T-cell (primary cell): ENCODE data around the gene GCN1. TPM values are rescaled to one million over a fixed set of nuclear protein-coding genes. Genes with fewer than 3 reads are reported as not detected.

Experiments
- ATAC-seq, 4 experiments: fragments of 200-7000 bp in 3 of 4; fragments of 150-1000 bp in 1 of 4; cut with Tn5 transposase; replicated peaks in 1 of 4; 1 replicate in 3 of 4; 2 replicates in 1 of 4; pipeline ENCODE4 v1.10.0; 2021; ENCODE audit warnings: moderate library complexity in 3 of 4, mild to moderate bottlenecking in 2 of 4, moderate number of reproducible peaks in 1 of 4
- CTCF ChIA-PET, 2 donors: fragments of 300-600 bp; sonication (Branson Sonifier 250); formaldehyde crosslinking; loops; one replicate each; lab custom pipeline; 2022; ENCODE audit warnings: antibody characterized with exemption in 2 of 2; lab: Charles Lee
- POLR2A ChIA-PET, 2 donors: fragments of 300-600 bp; sonication (Branson Sonifier 250); formaldehyde crosslinking; loops; one replicate each; lab custom pipeline; 2022; ENCODE audit warnings: antibody characterized with exemption in 2 of 2; lab: Charles Lee
- DNase-seq, 35 experiments: peaks; one replicate each; pipeline versions ENCODE4 v3.0.0 to v3.0.0-alpha.2; 2013 to 2023
- H3K27ac ChIP-seq: one replicate; pipeline ENCODE4 v1.5.1; 2013; ENCODE audit warnings: low read length
- H3K27me3 ChIP-seq, 2 experiments: replicated peaks in 1 of 2; 1 replicate in 1 of 2; 2 replicates in 1 of 2; pipeline versions ENCODE4 v1.6.1 to v1.7.0; 2013; ENCODE audit warnings: low read length in 1 of 2, mixed read lengths in 1 of 2; ENCODE audit not compliant: control insufficient read depth in 2 of 2, insufficient read depth in 2 of 2; ENCODE audit errors: extremely low read depth in 1 of 2
- H3K36me3 ChIP-seq, 2 donors: 1 replicate in 1 of 2; 2 replicates in 1 of 2; pipeline versions ENCODE4 v1.6.1 to v1.7.0; 2013; ENCODE audit warnings: low read length in 1 of 2; ENCODE audit not compliant: control insufficient read depth in 2 of 2, insufficient read depth in 1 of 2; ENCODE audit errors: extremely low read depth in 1 of 2
- H3K4me1 ChIP-seq, 2 experiments: 1 replicate in 1 of 2; 2 replicates in 1 of 2; pipeline versions ENCODE4 v1.6.1 to v1.7.0; 2013; ENCODE audit warnings: low read length in 2 of 2, mixed read lengths in 1 of 2; ENCODE audit not compliant: insufficient read depth in 2 of 2, control insufficient read depth in 1 of 2; ENCODE audit errors: extremely low read depth in 1 of 2
- H3K4me3 ChIP-seq, 2 donors: 1 replicate in 1 of 2; 2 replicates in 1 of 2; pipeline versions ENCODE4 v1.5.1 to v1.7.0; 2013; ENCODE audit warnings: mild to moderate bottlenecking in 2 of 2, low read length in 1 of 2, moderate library complexity in 1 of 2; ENCODE audit not compliant: control insufficient read depth in 1 of 2; ENCODE audit errors: extremely low read depth in 1 of 2
- H3K9me3 ChIP-seq: 2 replicates; pipeline ENCODE4 v1.7.0; 2013
- H3K27ac Mint-ChIP-seq, 2 donors: one replicate each; pipeline ENCODE4 v1.8.0; 2020 to 2021; ENCODE audit warnings: mild to moderate bottlenecking in 2 of 2, mixed read lengths in 2 of 2
- H3K27me3 Mint-ChIP-seq, 2 donors: one replicate each; pipeline ENCODE4 v1.8.0; 2021 to 2022; ENCODE audit warnings: mixed read lengths in 2 of 2
- H3K36me3 Mint-ChIP-seq: one replicate; pipeline ENCODE4 v1.8.0; 2021; ENCODE audit warnings: mixed read lengths
- H3K4me1 Mint-ChIP-seq, 3 donors: one replicate each; pipeline ENCODE4 v1.8.0; 2020 to 2022; ENCODE audit warnings: mixed read lengths in 3 of 3, mild to moderate bottlenecking in 1 of 3
- H3K4me3 Mint-ChIP-seq, 3 donors: one replicate each; pipeline ENCODE4 v1.8.0; 2020 to 2022; ENCODE audit warnings: mild to moderate bottlenecking in 3 of 3, mixed read lengths in 3 of 3, moderate library complexity in 3 of 3
- H3K9me3 Mint-ChIP-seq, 3 donors: one replicate each; pipeline ENCODE4 v1.8.0; 2020 to 2022; ENCODE audit warnings: mixed read lengths in 3 of 3
- WGBS: methylation state at CpG from one replicate; pipeline ENCODE4 v1.1.5; 2013; ENCODE audit warnings: missing lambda C conversion rate; ENCODE audit not compliant: insufficient coverage; 5-methylcytosine and 5-hydroxymethylcytosine counted together
- total RNA-seq, 35 experiments: library from RNA in 6 of 35; stranded (reverse) in 6 of 35; fragments of 120-200 nt in 1 of 35; gene quantifications; one replicate each; pipeline versions ENCODE4 v1.2.1 to v1.2.4 and lab custom pipeline; 2013 to 2026

Gene GCN1
- total RNA-seq, 5 donors from 2014 or later (not counting 1 experiment from before 2014, with no cell fraction given) = 139 to 171 (median 161) TPM

DNA sequence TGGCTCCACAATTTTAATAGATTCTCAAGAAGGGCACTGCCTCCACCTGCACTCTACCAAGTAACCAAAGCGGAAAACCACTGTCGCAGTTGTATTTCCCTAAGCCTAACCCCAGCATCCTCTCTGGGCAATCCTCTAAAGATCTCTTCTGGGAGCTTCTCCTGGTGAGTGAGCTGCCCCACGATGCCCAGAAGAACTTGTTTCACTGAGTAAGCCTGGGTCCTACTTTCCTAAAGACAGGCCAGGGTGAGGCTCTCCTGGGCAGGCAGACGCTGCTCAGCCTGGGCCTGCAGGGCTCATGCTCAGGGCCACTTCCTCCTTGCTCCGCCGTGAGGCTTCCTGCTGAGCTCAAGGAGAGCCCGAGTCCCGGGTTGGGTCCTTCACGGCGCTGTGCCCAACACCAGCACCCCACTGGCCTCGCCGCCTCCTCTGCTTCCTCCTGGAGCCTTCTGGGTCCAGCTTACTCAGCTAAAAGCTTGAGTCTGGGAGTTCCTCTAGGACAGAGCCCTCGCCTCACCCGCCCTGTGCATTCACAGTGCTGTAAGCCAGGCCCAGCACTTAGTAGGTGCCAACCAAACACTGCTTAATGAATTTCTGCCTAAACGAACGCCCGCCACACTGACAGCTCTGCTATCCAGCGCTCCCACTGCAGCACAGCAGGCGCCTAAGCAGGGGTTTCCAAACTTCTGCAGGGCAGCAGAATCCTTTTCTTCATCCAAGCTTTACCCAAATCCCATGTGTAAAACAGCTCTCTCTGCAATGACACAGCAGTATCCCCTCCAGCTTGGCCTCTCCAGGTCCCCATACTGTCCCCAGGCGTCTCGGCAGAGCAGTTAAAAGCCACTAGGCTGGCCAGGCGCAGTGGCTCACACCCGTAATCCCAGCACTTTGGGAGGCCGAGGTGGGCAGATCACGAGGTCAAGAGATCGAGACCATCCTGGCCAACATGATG, 83.7 kb downstream of the GCN1 start:
- DNase-seq (peak in 34 of 35 experiments; percentile 25 to 66 (median 39)), ATAC-seq (peak; percentile 82 to 91 (median 86))
- Mint-ChIP-seq H3K36me3 (peaks cover 34% of the 10 kb centered on the region), H3K9me3 (no peaks in the 10 kb centered on the region), H3K27ac (peak overlapping the region; percentile 83 to 87), H3K27me3 (no peaks in the 10 kb centered on the region), H3K4me3 (peak overlapping the region; percentile 44 to 80 (median 67)), H3K4me1 (peaks cover 71 to 79% (median 75%) of the 10 kb centered on the region in 3 donors)
- no peaks in the 10 kb centered on the region for H3K27me3 ChIP-seq
- H3K9me3 ChIP-seq = no peaks in the 10 kb centered on the region
- CTCF ChIA-PET = interaction anchor here in 1 of 2 donors (0.5 to 1.7 kb wide), 2 partner anchors 24 to 25 kb away, joined by 3 to 12 read pairs; no protein-coding TSS in a partner anchor
- POLR2A ChIA-PET = interaction anchor here (0.5 to 1.4 kb wide), 5 partner anchors 13 to 775 kb away, joined by 3 to 4 read pairs (median 3); partner anchors contain the start of gene RPLP0 (in 1 of the 2)
- 27% methylated on average over 25 of the region's 26 CpGs for WGBS
- peak overlapping the region; percentile 60 for H3K27ac ChIP-seq
- H3K4me3 ChIP-seq = peak overlapping the region; percentile 35
- H3K36me3 ChIP-seq = peaks cover 7 to 26% of the 10 kb centered on the region in 2 donors
- H3K4me1 ChIP-seq = peaks cover 34 to 71% of the 10 kb centered on the region in 2 experiments

DNA sequence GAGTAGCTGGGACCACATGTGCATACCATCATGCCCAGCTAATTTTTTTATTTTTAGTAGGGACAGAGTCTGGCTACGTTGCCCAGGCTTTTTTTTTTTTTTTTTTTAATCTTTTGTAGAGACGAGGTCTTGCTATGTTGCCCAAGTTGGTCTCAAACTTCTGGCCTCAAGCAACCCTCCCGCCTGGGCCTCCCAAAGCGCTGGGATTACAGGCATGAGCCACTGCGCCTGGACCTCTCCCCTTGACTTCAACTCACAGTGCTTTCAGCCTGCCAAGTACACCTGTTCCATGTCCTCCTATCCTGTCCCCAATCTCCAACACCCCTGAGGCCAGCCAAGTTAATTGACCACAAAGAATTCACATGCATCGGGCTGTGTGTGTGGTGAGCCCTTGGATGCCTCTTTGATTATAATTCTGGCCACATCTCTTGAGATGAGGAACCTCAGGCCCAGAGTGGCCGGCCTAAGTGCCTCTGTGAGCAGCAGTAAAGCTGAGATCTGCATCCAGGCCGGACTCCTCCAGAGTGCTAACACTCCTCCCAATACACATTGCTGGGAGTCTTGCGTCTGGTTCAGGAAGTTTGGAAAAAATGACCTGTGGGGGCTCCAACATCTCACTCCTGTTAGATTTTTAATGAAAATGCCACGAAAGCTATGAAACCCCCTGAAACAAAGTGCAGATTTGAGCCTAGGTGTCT, 84.8 kb downstream of the GCN1 start:
- WGBS = 99% methylated on average over 8 of the region's 10 CpGs
- POLR2A ChIA-PET = interaction anchor here in 1 of 2 donors (0.6 kb wide), 1 partner anchor 14 kb away, joined by 3 read pairs; no protein-coding TSS in a partner anchor
- no peaks in the 10 kb centered on the region for H3K27me3 ChIP-seq
- ATAC-seq = no peak
- Mint-ChIP-seq H3K4me3 (peak overlapping the region in 1 of 3 donors; percentile 80), H3K27me3 (no peaks in the 10 kb centered on the region), H3K9me3 (no peaks in the 10 kb centered on the region), H3K27ac (no peak overlapping the region), H3K36me3 (peaks cover 32% of the 10 kb centered on the region), H3K4me1 (peaks cover 66 to 74% (median 70%) of the 10 kb centered on the region in 3 donors)
- no peak for DNase-seq
- H3K36me3 ChIP-seq = peaks cover 11 to 34% of the 10 kb centered on the region in 2 donors
- CTCF ChIA-PET = interaction anchor here (0.6 to 1.7 kb wide), 4 partner anchors 9 to 702 kb away, joined by 3 to 12 read pairs (median 4); no protein-coding TSS in a partner anchor
- H3K4me1 ChIP-seq = peaks cover 23 to 60% of the 10 kb centered on the region in 2 experiments
- H3K27ac ChIP-seq = no peak overlapping the region
- H3K4me3 ChIP-seq = no peak overlapping the region
- no peaks in the 10 kb centered on the region for H3K9me3 ChIP-seq

- POLR2A ChIA-PET = no interaction called here
These were observed 88.4 kb downstream of the GCN1 start for GRCh38 chr12:120106151-120106550.

DNA sequence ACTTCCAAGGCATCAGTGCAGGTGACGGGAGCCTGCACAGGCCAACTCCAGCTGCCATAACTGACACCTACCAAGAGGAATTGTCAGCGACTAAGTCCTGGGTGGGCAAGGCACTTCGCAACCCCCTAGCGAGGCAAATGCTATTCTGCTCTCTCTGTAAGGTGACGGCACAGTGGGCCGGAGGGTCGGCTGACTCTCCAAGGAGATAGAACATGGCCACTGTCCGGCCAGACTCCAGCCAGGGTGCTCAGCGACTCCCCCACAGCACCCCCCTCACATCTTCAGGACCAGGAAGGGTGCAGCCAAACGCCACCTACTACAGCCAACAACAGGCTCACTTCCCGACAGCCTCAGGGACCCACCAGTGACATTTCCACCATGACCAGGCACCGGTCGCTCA, 91.1 kb downstream of the GCN1 start:
- DNase-seq (no peak), ATAC-seq (no peak)
- no peaks in the 10 kb centered on the region for H3K9me3 ChIP-seq
- Mint-ChIP-seq H3K4me3 (no peak overlapping the region), H3K9me3 (no peaks in the 10 kb centered on the region), H3K27me3 (no peaks in the 10 kb centered on the region), H3K4me1 (peaks cover 23 to 49% (median 47%) of the 10 kb centered on the region in 3 donors), H3K36me3 (peaks cover 28% of the 10 kb centered on the region), H3K27ac (no peak overlapping the region)
- H3K4me3 ChIP-seq = no peak overlapping the region
- no peak overlapping the region for H3K27ac ChIP-seq
- ChIA-PET POLR2A (no interaction called here), CTCF (no interaction called here)
- peaks cover 26 to 83% of the 10 kb centered on the region in 2 donors for H3K36me3 ChIP-seq
- no peaks in the 10 kb centered on the region for H3K27me3 ChIP-seq
- H3K4me1 ChIP-seq = peaks cover 4 to 44% of the 10 kb centered on the region in 2 experiments
- WGBS = 94% methylated on average over 13 of the region's 13 CpGs

More at GRCh38 chr12:120106151-120106550, 88.4 kb downstream of the GCN1 start:
- Mint-ChIP-seq H3K4me1 (peaks cover 44 to 62% (median 61%) of the 10 kb centered on the region in 3 donors), H3K27ac (peak overlapping the region in 1 of 2 donors; percentile 16), H3K9me3 (no peaks in the 10 kb centered on the region), H3K27me3 (no peaks in the 10 kb centered on the region), H3K36me3 (peaks cover 31% of the 10 kb centered on the region), H3K4me3 (no peak overlapping the region)
- Histone ChIP-seq H3K4me1 (peaks cover 16 to 56% of the 10 kb centered on the region in 2 experiments), H3K27me3 (no peaks in the 10 kb centered on the region), H3K36me3 (peaks cover 21 to 57% of the 10 kb centered on the region in 2 donors), H3K4me3 (no peak overlapping the region), H3K27ac (no peak overlapping the region), H3K9me3 (no peaks in the 10 kb centered on the region)
- no peak for ATAC-seq
- DNase-seq = no peak
- CTCF ChIA-PET = no interaction called here
- WGBS = no CpG with 5 or more reads among the region's 1 CpG

GRCh38 chr12:120103044-120103338, 91.5 kb downstream of the GCN1 start:
- Mint-ChIP-seq H3K36me3 (peaks cover 24% of the 10 kb centered on the region), H3K27me3 (no peaks in the 10 kb centered on the region), H3K27ac (no peak overlapping the region), H3K9me3 (no peaks in the 10 kb centered on the region), H3K4me1 (peaks cover 19 to 45% (median 43%) of the 10 kb centered on the region in 3 donors), H3K4me3 (no peak overlapping the region)
- H3K4me1 ChIP-seq = peaks cover 0 to 43% of the 10 kb centered on the region in 2 experiments
- DNase-seq = no peak
- ChIA-PET CTCF (interaction anchor here in 1 of 2 donors (0.6 kb wide), 1 partner anchor 17 kb away, joined by 4 read pairs; no protein-coding TSS in a partner anchor), POLR2A (interaction anchor here in 1 of 2 donors (0.5 kb wide), 1 partner anchor 100 kb away, joined by 4 read pairs; no protein-coding TSS in a partner anchor)
- no peak overlapping the region for H3K27ac ChIP-seq
- ATAC-seq = no peak
- peaks cover 28 to 83% of the 10 kb centered on the region in 2 donors for H3K36me3 ChIP-seq
- H3K27me3 ChIP-seq = no peaks in the 10 kb centered on the region
- 94% methylated on average over 11 of the region's 11 CpGs for WGBS
- no peaks in the 10 kb centered on the region for H3K9me3 ChIP-seq
- H3K4me3 ChIP-seq = no peak overlapping the region
